AG09319 (cell line): ENCODE results near the gene BCL6.
A peak's percentile ranks its signal among the peaks of the same experiment; 100 is the strongest.
"Not testable (repeated sequence)": the region's sequence is repeated elsewhere in the genome, so short reads cannot be mapped to it uniquely, and the experiment has no call there.

ENCODE experiments used
- DNase-seq: peaks from one replicate; pipeline ENCODE4 v3.0.0-alpha.2; 2010; ENCODE audit warnings: low read depth; ENCODE audit errors: extremely low read depth
- TF ChIP-seq, protein P1 (sequence below): IDR thresholded peaks from 2 replicates; pipeline ENCODE4 v1.5.1; 2011; ENCODE audit warnings: low read depth, mild to moderate bottlenecking, inconsistent platforms, low read length, moderate library complexity

Gene BCL6

DNA sequence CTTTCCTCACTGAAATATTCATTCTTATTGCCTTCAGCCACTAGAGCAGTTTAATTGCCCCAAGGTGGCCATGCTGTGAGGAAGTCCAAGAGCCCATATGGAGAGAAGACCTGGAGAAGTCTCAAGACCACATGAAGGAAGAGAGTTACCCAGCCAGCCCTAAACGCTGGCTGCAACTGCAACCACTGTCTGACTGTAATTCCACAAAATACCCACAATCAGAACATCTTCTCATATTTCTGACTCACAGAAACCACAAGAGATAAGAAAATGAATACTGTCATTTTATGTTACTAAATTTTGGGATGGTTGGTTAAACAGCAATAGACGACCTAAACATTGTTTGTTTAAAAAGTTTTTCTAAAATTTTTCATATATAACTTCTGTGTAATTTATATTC lies 60.4 kb downstream of the BCL6 start:
- TF ChIP-seq, protein P1, sequence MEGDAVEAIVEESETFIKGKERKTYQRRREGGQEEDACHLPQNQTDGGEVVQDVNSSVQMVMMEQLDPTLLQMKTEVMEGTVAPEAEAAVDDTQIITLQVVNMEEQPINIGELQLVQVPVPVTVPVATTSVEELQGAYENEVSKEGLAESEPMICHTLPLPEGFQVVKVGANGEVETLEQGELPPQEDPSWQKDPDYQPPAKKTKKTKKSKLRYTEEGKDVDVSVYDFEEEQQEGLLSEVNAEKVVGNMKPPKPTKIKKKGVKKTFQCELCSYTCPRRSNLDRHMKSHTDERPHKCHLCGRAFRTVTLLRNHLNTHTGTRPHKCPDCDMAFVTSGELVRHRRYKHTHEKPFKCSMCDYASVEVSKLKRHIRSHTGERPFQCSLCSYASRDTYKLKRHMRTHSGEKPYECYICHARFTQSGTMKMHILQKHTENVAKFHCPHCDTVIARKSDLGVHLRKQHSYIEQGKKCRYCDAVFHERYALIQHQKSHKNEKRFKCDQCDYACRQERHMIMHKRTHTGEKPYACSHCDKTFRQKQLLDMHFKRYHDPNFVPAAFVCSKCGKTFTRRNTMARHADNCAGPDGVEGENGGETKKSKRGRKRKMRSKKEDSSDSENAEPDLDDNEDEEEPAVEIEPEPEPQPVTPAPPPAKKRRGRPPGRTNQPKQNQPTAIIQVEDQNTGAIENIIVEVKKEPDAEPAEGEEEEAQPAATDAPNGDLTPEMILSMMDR = no peak
- DNase-seq = no peak

DNA sequence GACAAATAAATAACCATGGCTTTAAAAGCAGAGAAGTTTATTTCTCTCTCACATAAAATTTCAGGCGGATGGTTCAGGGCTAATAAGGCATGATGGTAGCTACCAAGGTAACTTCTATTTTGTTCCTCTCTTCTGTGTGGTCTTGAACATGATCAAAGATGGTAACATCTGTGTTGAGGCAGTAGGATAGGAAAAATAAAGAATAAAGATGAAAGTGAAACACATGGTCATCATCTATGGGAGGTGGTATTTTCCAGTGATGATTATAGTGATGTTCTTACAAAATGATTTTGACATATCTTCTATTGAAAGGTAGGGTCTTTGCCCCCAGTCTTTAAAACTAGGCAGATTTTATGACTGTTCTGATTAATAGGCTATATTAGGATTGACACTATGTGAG lies 60.8 kb downstream of the BCL6 start:
- no peak for DNase-seq
- TF ChIP-seq, protein P1 = no peak

DNA sequence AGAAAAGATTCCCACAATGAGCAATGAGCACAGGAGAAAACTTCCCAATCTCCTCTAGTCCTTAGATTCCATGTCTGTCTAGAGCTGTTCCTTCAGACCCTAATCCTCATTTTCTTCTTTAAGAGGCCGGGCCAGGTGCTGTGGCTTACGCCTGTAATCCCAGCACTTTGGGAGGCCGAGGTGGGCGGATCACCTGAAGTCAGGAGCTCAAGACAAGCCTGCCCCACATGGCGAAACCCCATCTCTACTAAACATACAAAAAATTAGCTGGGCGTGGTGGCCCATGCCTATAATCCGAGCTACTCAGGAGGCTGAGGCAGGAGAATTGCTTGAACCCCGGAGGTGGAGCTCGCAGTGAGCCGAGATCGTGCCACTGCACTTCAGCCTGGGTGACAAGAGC lies 63.5 kb downstream of the BCL6 start:
- not testable (repeated sequence) for DNase-seq

DNA sequence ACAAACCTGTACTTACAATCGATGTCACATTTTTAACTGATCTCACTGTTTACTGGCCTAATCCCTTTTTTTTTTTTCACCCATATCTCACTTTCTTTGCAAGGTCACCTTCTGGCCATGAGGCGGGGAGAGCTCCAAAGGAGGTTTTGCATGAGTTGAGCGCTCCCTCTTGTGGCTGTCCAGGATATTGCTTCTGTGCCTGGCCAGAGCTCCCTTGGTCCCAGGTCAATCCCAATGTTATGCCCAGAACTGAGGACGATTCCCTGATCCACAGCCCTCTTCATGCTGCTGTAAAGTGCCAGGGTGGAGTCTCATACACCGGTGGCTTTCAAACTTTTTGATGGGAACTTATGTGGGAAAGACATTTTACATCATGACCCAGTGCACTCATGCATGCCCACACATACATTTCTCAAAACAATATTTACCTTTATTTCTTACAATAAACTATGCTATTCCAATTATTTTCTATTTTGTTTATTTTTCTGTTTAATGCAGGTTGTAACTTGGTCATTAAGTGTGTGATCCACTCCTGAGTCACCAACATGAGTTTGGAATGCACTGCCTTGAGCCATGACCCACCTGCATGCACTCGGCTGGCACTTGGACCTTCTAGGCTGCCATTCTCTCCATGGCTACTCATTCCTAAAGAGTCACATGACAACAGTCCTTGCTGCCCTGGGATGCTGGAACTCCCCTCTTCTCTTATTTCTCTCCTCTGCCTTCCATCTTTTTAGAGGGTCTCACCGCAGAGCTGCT lies 65.5 kb downstream of the BCL6 start:
- peak; percentile 38 for DNase-seq
- TF ChIP-seq, protein P1 = peak; percentile 97

DNA sequence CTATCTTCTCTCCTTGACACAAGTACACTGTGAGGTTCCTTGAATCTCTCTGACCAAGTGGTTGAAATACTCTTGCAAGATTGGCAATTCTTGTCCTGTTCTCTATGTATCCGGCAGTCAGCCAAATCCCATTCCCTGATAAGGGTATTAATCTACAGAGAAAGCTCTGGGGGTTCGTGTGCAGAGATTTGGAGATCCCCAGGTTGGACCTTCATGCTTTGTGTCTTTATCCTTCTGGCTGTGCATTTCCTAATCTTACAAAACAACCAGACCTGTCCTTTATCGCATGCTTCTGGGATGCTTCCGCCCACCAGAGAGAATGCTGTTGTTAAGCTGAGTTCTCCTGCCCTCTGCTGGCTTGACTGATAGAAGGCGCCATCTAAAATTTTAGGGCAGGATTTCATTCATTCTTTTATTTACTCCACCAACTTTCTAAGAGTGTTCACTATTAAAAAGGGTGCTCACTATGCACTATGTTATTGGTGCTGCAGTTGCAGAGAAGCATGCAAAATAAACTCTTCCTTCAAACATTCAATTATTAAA lies 66.5 kb downstream of the BCL6 start:
- TF ChIP-seq, protein P1 = peak; percentile 79
- peak; percentile 53 for DNase-seq

DNA sequence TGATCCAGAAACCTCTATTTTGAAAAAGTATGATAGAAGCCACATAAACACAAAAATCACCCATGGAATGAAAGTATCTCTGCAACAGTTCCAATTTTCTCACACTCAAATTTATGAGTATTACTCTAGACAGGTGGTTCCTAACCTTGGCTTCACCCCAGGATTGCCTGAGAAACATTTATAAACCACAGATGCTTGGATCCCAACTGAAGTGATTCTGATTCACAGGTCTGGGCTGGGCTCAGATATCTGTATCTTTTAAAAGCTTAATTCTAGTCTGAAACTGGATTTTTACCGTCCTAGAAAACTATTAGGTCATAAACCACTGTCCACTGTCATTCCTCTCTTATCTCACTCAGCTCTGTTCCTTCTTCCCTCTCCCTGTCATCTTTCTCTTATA lies 67.7 kb downstream of the BCL6 start:
- TF ChIP-seq, protein P1 = no peak
- DNase-seq = no peak

DNA sequence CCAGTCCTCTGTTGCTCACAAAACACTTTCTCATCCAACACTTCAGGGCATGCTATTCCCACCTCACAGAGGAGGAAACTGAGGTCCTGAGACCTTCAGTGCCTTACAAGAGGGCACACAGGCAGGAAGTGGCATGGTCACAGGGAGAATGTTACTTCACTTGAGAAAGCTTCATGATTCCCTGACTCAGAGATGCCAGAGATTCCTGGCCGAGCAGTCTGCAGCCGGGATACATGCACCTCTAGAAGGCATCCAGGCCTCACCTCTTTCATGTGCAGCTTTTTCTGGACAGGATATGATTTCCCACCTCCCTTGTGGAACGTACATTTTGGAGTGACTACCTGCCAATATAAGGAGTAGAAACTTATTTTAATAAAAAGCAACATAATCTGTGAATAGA lies 72.3 kb downstream of the BCL6 start:
- TF ChIP-seq, protein P1 = no peak
- no peak for DNase-seq
